ENCODE results near the gene BUD23.
"Not testable (repeated sequence)": the region's sequence is repeated elsewhere in the genome, so short reads cannot be mapped to it uniquely, and the experiment has no call there.

Gene BUD23

GRCh38 chr7:73683056-73683787, at the start of gene BUD23, which contains the start of gene DNAJC30:
Gene BUD23, plus strand, starts transcription at chr7:73683597. Its CDS starts 29 bp downstream, at chr7:73683626.
Gene DNAJC30, minus strand, starts transcription at chr7:73683453. Its CDS starts 30 bp downstream, at chr7:73683423.
- FAIRE-seq, result no peak

GRCh38 chr7:73633844-73634243, 49.6 kb upstream of the BUD23 start:
- no peak for FAIRE-seq

GRCh38 chr7:73635428-73636200, 47.8 kb upstream of the BUD23 start:
- no peak for FAIRE-seq

- no peak for FAIRE-seq
Measured at GRCh38 chr7:73638911-73639310, 44.5 kb upstream of the BUD23 start.

- FAIRE-seq, result no peak
Measured at GRCh38 chr7:73642834-73643233, 40.6 kb upstream of the BUD23 start.

- FAIRE-seq, result no peak
Measured at GRCh38 chr7:73644688-73645286, 38.6 kb upstream of the BUD23 start.

- no peak for FAIRE-seq
Measured at GRCh38 chr7:73645643-73646174, 37.7 kb upstream of the BUD23 start.

- no peak for FAIRE-seq
Measured at GRCh38 chr7:73646785-73647724, 36.3 kb upstream of the BUD23 start.

GRCh38 chr7:73647725-73648592, 35.4 kb upstream of the BUD23 start:
- FAIRE-seq, result no peak

GRCh38 chr7:73648593-73649332, 34.6 kb upstream of the BUD23 start:
- no peak for FAIRE-seq

- FAIRE-seq, result no peak
Measured at GRCh38 chr7:73649576-73649975, 33.8 kb upstream of the BUD23 start.

- no peak for FAIRE-seq
Measured at GRCh38 chr7:73650524-73650923, 32.9 kb upstream of the BUD23 start.

GRCh38 chr7:73652541-73652949, 30.9 kb upstream of the BUD23 start:
- FAIRE-seq, result no peak

GRCh38 chr7:73655309-73655708, 28.1 kb upstream of the BUD23 start:
- FAIRE-seq, result not testable (repeated sequence)

GRCh38 chr7:73659983-73660382, 23.4 kb upstream of the BUD23 start:
- no peak for FAIRE-seq

- FAIRE-seq, result not testable (repeated sequence)
Measured at GRCh38 chr7:73660594-73660993, 22.8 kb upstream of the BUD23 start.

- FAIRE-seq, result no peak
Measured at GRCh38 chr7:73663033-73663432, 20.4 kb upstream of the BUD23 start.

GRCh38 chr7:73667344-73668102, 15.9 kb upstream of the BUD23 start, which contains the start of gene VPS37D:
Gene VPS37D, plus strand, starts transcription at chr7:73667831. Its CDS starts 128 bp downstream, at chr7:73667959.
- FAIRE-seq, result no peak

- no peak for FAIRE-seq
Measured at GRCh38 chr7:73668103-73668885, 15.1 kb upstream of the BUD23 start.
